ENCODE data around the gene KRT23.

DNA sequence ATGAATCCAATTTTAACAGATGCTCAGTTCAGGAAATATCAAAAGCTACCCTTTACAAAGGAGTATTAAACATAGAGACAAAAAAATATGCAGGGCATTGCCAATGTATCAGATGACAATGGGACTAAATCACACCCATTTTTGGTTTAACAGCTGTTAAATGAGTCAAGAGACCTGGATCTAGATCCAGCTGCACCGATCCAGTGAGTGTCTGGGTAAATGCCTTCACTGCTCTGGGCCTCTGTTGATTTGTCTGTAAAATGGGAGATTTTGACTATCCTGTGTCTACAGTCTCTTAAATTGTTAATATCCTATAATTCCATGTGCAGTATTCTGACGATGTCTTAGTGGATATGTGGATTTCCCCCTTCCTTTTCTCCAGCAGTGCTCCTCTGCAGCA, 16.4 kb downstream of the KRT23 start:
- TF ChIP-seq, protein P1, sequence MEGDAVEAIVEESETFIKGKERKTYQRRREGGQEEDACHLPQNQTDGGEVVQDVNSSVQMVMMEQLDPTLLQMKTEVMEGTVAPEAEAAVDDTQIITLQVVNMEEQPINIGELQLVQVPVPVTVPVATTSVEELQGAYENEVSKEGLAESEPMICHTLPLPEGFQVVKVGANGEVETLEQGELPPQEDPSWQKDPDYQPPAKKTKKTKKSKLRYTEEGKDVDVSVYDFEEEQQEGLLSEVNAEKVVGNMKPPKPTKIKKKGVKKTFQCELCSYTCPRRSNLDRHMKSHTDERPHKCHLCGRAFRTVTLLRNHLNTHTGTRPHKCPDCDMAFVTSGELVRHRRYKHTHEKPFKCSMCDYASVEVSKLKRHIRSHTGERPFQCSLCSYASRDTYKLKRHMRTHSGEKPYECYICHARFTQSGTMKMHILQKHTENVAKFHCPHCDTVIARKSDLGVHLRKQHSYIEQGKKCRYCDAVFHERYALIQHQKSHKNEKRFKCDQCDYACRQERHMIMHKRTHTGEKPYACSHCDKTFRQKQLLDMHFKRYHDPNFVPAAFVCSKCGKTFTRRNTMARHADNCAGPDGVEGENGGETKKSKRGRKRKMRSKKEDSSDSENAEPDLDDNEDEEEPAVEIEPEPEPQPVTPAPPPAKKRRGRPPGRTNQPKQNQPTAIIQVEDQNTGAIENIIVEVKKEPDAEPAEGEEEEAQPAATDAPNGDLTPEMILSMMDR (IDR thresholded peaks at IDR 0.05 in 2 of 3, conservative IDR thresholded peaks at IDR 0.05 in 1 of 3; ENCODE audit: insufficient read depth in 2 of 3, low read depth in 1 of 3, low read length in 3 of 3) = no peak
- TF ChIP-seq E2F1 (CRISPR knock-in tag; IDR thresholded peaks at IDR 0.05) = no peak
- no peak for TF ChIP-seq POLR2AphosphoS5 (IDR thresholded peaks at IDR 0.05; ENCODE audit: control insufficient read depth, insufficient read depth, low read depth, low read length)
- TF ChIP-seq TEAD1 (CRISPR knock-in tag; IDR thresholded peaks at IDR 0.05) = no peak
- no peak for TF ChIP-seq MXI1 (IDR thresholded peaks at IDR 0.05; ENCODE audit: low read depth, low read length)
- TF ChIP-seq USF2 (CRISPR knock-in tag; IDR thresholded peaks at IDR 0.05) = no peak
- no peak for TF ChIP-seq SP1 (CRISPR knock-in tag; IDR thresholded peaks at IDR 0.05)
- no peak for TF ChIP-seq ZNF586 (CRISPR knock-in tag; conservative IDR thresholded peaks at IDR 0.05)
- no peak for TF ChIP-seq CREB1 (IDR thresholded peaks at IDR 0.05)
- TF ChIP-seq CREB1 (CRISPR knock-in tag; IDR thresholded peaks at IDR 0.05) = no peak
- TF ChIP-seq, protein P2, sequence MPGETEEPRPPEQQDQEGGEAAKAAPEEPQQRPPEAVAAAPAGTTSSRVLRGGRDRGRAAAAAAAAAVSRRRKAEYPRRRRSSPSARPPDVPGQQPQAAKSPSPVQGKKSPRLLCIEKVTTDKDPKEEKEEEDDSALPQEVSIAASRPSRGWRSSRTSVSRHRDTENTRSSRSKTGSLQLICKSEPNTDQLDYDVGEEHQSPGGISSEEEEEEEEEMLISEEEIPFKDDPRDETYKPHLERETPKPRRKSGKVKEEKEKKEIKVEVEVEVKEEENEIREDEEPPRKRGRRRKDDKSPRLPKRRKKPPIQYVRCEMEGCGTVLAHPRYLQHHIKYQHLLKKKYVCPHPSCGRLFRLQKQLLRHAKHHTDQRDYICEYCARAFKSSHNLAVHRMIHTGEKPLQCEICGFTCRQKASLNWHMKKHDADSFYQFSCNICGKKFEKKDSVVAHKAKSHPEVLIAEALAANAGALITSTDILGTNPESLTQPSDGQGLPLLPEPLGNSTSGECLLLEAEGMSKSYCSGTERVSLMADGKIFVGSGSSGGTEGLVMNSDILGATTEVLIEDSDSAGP (CRISPR knock-in tag; IDR thresholded peaks at IDR 0.05) = no peak
- no peak for TF ChIP-seq ZNF121 (CRISPR knock-in tag; conservative IDR thresholded peaks at IDR 0.05)
- TF ChIP-seq ZNF324 (CRISPR knock-in tag; IDR thresholded peaks at IDR 0.05) = no peak

All from K562 (cell line).